Esophagus muscularis mucosa (tissue), 4 donors: Measurements from ENCODE around the gene CAPRIN2. TPM values are rescaled to one million over a fixed set of nuclear protein-coding genes. Genes with fewer than 3 reads are reported as not detected.

Source experiments
- DNase-seq: peaks from one replicate; pipeline ENCODE4 v3.0.0-alpha.2; 2017; ENCODE audit errors: extremely low spot score
- H3K27ac ChIP-seq, 4 donors: fragments of 200-600 bp; sonication (generic); replicated peaks in 1 of 4; 1 replicate in 3 of 4; 2 replicates in 1 of 4; pipeline ENCODE4 v1.5.1; 2016 to 2019; ENCODE audit warnings: mild to moderate bottlenecking in 1 of 4
- H3K27me3 ChIP-seq, 4 donors: fragments of 200-600 bp; sonication (generic); one replicate each; pipeline versions ENCODE4 v1.5.1 to v1.6.0; 2016 to 2019
- H3K36me3 ChIP-seq, 4 donors: fragments of 200-600 bp; sonication (generic); one replicate each; pipeline ENCODE4 v1.5.1; 2016 to 2019
- H3K4me1 ChIP-seq, 4 donors: fragments of 200-600 bp; sonication (generic); one replicate each; pipeline ENCODE4 v1.5.1; 2016 to 2019
- H3K4me3 ChIP-seq, 4 donors: fragments of 200-600 bp; sonication (generic); 1 replicate in 2 of 4; 2 replicates in 2 of 4; pipeline ENCODE4 v1.5.1; 2016 to 2019; ENCODE audit warnings: mild to moderate bottlenecking in 4 of 4, moderate library complexity in 1 of 4
- H3K9me3 ChIP-seq, 4 donors: fragments of 200-600 bp; sonication (generic); 1 replicate in 3 of 4; 2 replicates in 1 of 4; pipeline ENCODE4 v1.5.1; 2016 to 2019
- EP300 ChIP-seq: sonication (generic); formaldehyde crosslinking; IDR thresholded peaks from one replicate; pipeline ENCODE4 v1.6.1; 2017; ENCODE audit warnings: antibody characterized with exemption
- POLR2A ChIP-seq: fragments of 450-650 bp; IDR thresholded peaks from one replicate; pipeline ENCODE4 v1.6.1; 2017; ENCODE audit warnings: antibody characterized with exemption, moderate library complexity, mild to moderate bottlenecking, low read depth
- POLR2AphosphoS5 ChIP-seq, 2 donors: sonication (generic); formaldehyde crosslinking; IDR thresholded peaks; one replicate each; pipeline ENCODE4 v1.6.1; 2017; ENCODE audit warnings: antibody characterized with exemption in 2 of 2
- WGBS: methylation state at CpG from one replicate; pipeline ENCODE4 v1.1.5; 2018; 5-methylcytosine and 5-hydroxymethylcytosine counted together
- intact Hi-C: fragments of 100-400 bp; cut with DNase I; formaldehyde crosslinking; loops from one replicate; pipeline ENCODE4 v1.15.1; 2023
- total RNA-seq, 4 donors: library from RNA; depleted of rRNA; stranded (reverse); fragments of >200 nt; gene quantifications; one replicate each; pipeline versions ENCODE4 v1.1.0 to v1.2.1, GENCODE V29; 2016
- TF ChIP-seq, protein P1 (sequence below), 3 experiments: fragments of 200-600 bp in 2 of 3; fragments of 450-650 bp in 1 of 3; sonication (generic) in 2 of 3; IDR thresholded peaks; one replicate each; pipeline ENCODE4 v1.5.1; 2017 to 2019; ENCODE audit warnings: antibody characterized with exemption in 3 of 3, mild to moderate bottlenecking in 2 of 3, moderate library complexity in 1 of 3

CAPRIN2 gene
- total RNA-seq, 4 donors from 2014 or later: 21.5 to 44.4 (median 27.9) TPM

DNA sequence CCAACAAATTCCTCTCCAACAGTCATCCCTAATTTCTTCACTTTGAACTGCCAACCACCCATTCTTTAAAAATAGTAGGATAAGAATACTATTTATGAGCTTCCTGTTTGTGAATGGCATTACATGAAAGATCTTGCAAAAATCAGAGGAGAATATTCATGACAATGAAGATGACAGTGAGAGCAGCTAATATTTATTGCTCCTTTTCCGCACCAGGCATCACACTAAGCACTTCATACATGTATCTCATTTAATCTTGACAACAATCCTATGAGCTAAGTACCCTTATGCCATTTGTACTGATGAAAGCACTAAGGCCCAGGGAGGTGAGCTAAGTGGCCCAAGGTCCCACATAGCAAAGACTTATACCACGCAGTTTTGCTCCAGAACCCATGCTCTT is 37.3 kb upstream of the CAPRIN2 start:
- H3K27me3 ChIP-seq: peaks cover 0 to 18% (median 5%) of the 10 kb centered on the region in 4 donors
- TF ChIP-seq POLR2A (no peak), POLR2AphosphoS5 (IDR thresholded peaks at IDR 0.05) (no peak), EP300 (no peak)
- TF ChIP-seq, protein P1, sequence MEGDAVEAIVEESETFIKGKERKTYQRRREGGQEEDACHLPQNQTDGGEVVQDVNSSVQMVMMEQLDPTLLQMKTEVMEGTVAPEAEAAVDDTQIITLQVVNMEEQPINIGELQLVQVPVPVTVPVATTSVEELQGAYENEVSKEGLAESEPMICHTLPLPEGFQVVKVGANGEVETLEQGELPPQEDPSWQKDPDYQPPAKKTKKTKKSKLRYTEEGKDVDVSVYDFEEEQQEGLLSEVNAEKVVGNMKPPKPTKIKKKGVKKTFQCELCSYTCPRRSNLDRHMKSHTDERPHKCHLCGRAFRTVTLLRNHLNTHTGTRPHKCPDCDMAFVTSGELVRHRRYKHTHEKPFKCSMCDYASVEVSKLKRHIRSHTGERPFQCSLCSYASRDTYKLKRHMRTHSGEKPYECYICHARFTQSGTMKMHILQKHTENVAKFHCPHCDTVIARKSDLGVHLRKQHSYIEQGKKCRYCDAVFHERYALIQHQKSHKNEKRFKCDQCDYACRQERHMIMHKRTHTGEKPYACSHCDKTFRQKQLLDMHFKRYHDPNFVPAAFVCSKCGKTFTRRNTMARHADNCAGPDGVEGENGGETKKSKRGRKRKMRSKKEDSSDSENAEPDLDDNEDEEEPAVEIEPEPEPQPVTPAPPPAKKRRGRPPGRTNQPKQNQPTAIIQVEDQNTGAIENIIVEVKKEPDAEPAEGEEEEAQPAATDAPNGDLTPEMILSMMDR (IDR thresholded peaks at IDR 0.05): no peak
- no peak overlapping the region for H3K4me3 ChIP-seq
- no peaks in the 10 kb centered on the region for H3K9me3 ChIP-seq
- peaks cover 5 to 22% (median 20%) of the 10 kb centered on the region in 4 donors for H3K4me1 ChIP-seq
- 95% methylated on average over 2 of the region's 2 CpGs for WGBS
- no peak overlapping the region for H3K27ac ChIP-seq
- no peak for DNase-seq
- no peaks in the 10 kb centered on the region for H3K36me3 ChIP-seq
- intact Hi-C loops: loop anchor here (10.0 kb wide), 1 partner anchor 97 kb away; the partner anchor contains the start of gene IPO8

DNA sequence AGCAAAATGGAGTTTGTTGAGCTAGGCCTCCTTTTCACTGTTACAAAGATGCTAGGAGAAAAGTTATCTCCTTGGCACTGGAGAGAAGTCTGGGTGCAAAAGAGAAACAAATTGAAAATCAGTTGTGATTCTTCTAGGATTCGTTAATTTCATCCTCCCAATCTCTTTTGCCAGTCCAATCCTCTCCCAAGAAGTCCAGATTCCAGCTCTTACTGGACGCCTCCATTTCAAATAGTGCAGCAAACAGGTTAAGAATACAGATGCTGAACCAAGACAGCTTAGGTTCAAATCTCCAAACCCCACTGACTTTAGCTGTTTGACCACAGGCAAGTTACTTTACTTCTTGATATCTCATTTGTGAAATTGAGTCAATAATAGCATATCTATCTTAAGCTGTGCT is 34.0 kb upstream of the CAPRIN2 start:
- Histone ChIP-seq H3K27me3 (no peaks in the 10 kb centered on the region), H3K9me3 (peaks cover 0 to 4% (median 0%) of the 10 kb centered on the region in 4 donors), H3K36me3 (no peaks in the 10 kb centered on the region), H3K4me1 (no peaks in the 10 kb centered on the region), H3K4me3 (no peak overlapping the region), H3K27ac (no peak overlapping the region)
- intact Hi-C loops: no loop called here
- WGBS: 92% methylated on average over 2 of the region's 2 CpGs
- TF ChIP-seq, protein P1 (IDR thresholded peaks at IDR 0.05): no peak
- no peak for TF ChIP-seq EP300
- no peak for TF ChIP-seq POLR2A
- TF ChIP-seq POLR2AphosphoS5 (IDR thresholded peaks at IDR 0.05): no peak
- no peak for DNase-seq

- Histone ChIP-seq H3K27ac (no peak overlapping the region), H3K27me3 (no peaks in the 10 kb centered on the region), H3K9me3 (peaks cover 0 to 4% (median 0%) of the 10 kb centered on the region in 4 donors), H3K4me3 (no peak overlapping the region), H3K4me1 (no peaks in the 10 kb centered on the region), H3K36me3 (no peaks in the 10 kb centered on the region)
- WGBS: 90% methylated on average over 2 of the region's 2 CpGs
- TF ChIP-seq POLR2AphosphoS5 (IDR thresholded peaks at IDR 0.05) (no peak), EP300 (no peak)
- TF ChIP-seq, protein P1 (IDR thresholded peaks at IDR 0.05): no peak
- intact Hi-C loops: no loop called here
- DNase-seq: no peak
Observed at GRCh38 chr12:30785630-30786029, 30.9 kb upstream of the CAPRIN2 start.

DNA sequence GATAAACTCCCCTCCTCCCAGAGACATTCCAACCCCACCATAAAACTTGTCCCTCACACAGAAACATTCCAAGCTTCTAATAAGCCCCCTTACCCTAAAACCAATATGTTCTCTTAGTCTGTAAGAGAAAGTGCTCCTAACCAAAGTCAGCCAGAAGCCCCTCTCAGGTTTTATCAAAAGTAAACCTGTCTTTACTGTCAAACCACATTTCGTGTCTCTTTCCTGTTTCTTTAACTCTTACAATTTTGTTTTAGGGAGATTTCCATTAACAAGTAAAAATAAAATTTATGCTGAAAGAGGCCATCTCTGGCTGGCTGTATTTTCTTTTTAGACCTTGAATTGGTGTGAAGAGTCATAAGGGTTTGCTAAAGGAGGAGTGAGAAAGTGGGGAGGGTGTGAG is 29.8 kb upstream of the CAPRIN2 start:
- TF ChIP-seq POLR2A (no peak), POLR2AphosphoS5 (IDR thresholded peaks at IDR 0.05) (no peak)
- Histone ChIP-seq H3K36me3 (no peaks in the 10 kb centered on the region), H3K4me3 (no peak overlapping the region), H3K9me3 (peaks cover 0 to 4% (median 0%) of the 10 kb centered on the region in 4 donors), H3K4me1 (no peaks in the 10 kb centered on the region), H3K27me3 (no peaks in the 10 kb centered on the region), H3K27ac (no peak overlapping the region)
- intact Hi-C loops: no loop called here
- no peak for DNase-seq
- WGBS: 92% methylated on average over 1 of the region's 1 CpG

DNA sequence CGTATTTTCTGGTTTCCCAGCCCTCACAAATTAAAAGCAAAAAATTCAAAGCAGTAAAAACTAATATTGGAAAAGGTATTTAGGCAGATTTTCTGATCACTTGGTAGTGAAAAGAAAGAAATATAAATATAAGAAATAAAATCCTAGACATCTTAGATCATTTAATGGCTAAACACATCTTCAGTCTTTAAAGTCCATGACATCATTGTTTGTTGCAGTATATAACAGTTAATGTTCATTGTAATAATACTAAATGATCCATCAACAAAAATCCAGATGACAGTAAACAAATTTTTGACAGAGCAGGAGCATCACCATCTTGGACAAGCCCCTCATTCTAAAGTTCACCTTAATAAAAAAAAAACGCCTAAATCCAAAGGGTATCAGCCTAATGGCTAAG is 29.2 kb upstream of the CAPRIN2 start:
- TF ChIP-seq POLR2A (no peak), EP300 (no peak), POLR2AphosphoS5 (IDR thresholded peaks at IDR 0.05) (no peak)
- TF ChIP-seq, protein P1 (IDR thresholded peaks at IDR 0.05): no peak
- Histone ChIP-seq H3K27ac (no peak overlapping the region), H3K4me1 (no peaks in the 10 kb centered on the region), H3K9me3 (peaks cover 0 to 4% (median 0%) of the 10 kb centered on the region in 4 donors), H3K36me3 (no peaks in the 10 kb centered on the region), H3K4me3 (no peak overlapping the region), H3K27me3 (no peaks in the 10 kb centered on the region)
- WGBS: 86% methylated on average over 2 of the region's 2 CpGs
- intact Hi-C loops: no loop called here
- DNase-seq: no peak
